GM18502 (cell line): ENCODE measurements around the gene SIL1.
"Not testable (repeated sequence)": the region's sequence is repeated elsewhere in the genome, so short reads cannot be mapped to it uniquely, and the experiment has no call there.

Experiments used
- ATAC-seq: cut with Tn5 transposase; IDR thresholded peaks from one replicate; pipeline ENCODE4 v1.9.1; 2021; ENCODE audit warnings: mild to moderate bottlenecking; ENCODE audit not compliant: unreplicated experiment, poor library complexity

The SIL1 gene

DNA sequence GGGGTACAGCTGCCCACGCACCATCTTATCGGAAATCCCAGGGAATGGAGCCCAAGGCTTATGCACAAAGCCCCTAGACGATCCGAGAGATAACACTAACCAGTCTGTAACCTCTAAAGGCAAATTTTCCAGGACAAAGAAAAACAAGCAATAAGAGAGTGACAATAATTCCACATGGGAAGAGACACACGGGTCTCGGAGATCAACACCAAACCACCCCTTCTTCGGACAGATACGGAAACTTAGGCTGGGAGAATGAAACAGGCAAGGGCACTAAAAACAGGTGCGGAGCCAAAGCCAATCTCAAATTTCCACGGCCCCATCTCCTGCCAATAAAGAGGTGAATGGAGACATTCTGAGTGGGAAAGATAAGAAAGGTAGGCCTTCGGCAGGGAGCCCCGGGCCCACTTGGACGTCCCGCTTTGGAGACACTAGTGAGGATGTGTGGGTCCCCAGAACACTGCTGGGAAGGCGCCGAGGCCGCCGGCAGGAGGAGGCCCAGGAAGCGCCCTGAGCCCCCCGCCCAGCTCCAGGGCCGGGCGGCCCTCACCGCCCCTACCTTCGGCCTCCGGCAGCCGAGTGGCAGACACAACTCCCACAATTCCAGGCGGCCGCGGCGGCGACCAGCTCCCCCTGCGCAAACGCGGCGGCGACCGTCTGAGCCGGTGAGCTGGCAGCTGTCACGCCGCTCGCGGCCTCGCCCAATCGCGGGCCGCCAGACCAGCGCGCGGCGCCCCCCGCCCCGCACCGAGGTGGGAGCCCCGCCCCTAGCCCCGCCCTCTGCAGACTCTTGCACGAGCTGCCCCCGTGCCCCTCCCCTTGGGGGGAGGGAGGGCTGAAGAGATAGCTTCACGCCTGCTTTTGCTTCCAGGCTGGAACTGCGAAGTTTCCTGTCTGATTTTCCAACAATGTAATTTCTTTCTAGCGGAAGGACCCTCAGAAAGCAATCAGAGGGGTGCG lies at the start of gene SIL1:
Gene SIL1 (minus strand): TSS at position 659 of the 960 bp plus-strand sequence. CDS start 70,525 bp downstream, outside the sequence.
- ATAC-seq, result peak; percentile 96

DNA sequence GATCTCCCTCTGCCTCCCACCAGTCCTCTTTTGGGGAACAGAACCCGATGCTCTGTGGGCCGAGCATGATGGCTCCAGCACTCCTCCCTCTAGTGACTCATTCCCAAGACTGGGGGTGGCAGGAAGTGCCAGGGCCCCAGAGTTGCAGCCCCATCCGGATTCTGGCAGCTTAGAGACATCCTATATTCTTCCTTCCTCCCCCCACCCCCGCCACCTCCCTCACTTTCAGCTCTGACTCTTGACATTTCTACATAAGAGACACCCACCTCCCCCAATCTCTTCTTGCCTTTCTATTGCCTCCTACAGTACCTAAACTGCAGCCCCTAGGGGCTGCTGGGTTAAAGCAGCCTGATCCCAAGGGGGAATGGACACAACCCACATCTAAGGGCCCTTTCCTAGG lies 48.2 kb upstream of the SIL1 start:
- ATAC-seq, result no peak

DNA sequence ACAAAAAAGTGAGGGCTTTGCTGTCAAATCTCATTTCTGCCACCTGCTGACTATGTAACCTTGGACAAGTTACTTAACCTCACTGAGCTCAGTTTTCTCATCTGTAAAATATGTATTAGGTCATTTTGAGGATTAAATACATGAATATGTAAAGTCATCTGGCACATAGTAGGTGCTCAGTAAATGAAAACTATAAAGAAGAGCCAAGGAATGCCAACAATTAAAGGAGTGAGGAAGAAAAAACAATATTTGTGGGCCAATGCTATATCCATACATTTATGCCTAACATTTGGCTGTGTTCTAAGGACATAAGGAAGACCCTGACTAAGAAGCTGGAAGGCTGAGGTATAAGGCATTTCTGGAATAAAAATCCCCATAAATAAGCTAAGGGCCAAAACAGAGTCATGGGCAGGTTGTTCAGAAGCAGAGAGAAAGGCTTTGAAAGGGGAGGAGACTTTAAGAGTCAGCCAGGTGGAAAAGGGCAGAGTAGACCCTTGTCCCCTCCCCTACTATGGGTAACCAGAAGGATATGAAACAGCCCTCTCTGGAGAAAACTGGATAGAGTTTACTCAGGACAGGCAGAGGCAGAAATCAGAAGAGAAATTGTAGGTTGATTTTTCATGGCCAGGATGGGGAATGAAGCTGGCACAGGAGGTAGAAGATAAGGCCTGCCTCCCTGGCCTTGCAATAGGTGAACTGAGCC lies 47.6 kb upstream of the SIL1 start:
- no peak for ATAC-seq

DNA sequence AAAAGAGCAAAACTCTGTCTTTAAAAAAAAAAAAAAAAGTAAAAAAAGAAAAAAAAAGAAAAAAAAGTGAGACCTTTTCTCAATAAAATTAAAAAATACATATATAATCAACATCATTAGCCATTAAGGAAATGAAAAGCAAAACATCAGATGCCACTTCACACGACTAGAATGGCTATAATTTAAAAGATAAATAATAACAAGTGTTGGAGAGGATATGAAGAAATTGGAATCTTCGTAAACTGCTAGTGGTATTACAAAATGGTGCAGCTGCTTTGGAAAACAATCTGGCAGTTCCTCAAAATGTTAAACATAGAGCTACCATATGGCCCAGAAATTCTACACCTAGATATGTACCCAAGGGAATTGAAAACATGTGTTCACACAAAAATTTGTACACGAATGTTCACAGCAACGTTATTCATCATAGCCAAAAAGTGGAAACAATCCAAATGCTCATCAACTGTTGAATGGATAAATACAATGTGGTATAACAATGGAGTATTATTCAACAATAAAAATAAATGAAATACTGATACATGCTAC lies 45.3 kb upstream of the SIL1 start:
- no peak for ATAC-seq

DNA sequence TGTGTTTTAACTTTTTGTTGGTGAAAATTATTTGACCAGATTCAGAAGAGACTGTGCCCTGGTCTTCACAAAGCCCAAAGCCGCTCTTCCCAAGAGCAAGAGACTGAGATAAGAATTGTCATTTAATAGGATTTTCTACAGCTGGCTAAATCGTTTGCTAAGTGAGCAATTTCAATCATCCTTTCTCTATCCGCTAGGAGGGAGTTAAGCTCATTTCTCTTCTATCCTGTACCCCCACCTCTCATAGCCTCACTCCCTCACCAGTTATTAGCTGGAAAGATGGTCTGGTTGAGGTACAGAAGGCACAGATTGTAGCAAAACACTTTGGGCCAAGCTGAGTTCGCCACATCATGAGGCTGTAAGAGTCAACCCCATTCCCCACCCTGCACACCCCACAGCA lies 43.0 kb upstream of the SIL1 start:
- no peak for ATAC-seq

DNA sequence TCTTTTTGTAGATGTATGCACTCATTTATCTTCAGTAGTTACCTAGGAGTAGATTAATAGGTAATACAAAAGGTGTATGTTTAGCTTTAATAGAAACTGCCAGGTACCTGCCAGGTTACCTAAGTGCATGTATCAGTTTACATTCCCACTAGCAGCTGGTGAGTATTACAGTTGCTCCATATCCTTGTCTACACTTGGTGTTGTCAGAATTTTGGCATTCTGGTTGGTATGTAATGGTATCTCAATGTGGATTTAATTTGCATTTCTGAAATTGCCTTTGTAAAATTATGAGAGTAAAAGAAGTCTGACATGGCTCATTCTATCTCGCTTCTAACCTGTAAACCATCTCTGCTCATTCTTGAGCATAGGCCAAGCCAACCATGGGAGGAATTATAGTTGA lies 38.3 kb upstream of the SIL1 start:
- no peak for ATAC-seq

DNA sequence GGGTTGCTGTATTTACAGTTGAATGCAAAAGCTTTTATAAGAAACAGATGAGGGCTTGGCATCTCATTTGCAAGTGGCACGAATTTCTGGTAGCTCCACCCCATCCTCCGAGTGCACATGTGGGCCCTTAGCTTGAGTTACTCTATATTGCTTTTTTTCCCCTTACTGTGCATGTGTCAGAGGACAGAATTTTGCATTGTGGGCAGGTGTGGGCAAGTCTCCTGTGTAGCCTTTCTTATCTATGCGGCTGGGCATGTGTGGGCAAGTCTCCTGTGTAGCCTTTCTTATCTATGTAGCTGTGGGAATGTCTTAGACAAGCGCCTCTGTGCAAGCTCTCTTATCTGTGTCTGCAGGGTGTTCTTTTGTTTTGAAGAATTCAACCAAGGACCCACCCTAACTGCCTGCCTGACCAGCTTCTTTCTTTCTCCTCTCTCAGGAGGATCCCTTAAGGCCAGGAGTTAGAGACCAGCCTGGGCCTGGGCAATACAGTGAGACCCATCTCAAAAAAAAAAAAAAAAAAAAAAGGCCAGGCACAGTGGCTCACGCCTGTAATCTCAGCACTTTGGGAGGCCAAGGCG lies 34.1 kb upstream of the SIL1 start:
- ATAC-seq, result no peak

DNA sequence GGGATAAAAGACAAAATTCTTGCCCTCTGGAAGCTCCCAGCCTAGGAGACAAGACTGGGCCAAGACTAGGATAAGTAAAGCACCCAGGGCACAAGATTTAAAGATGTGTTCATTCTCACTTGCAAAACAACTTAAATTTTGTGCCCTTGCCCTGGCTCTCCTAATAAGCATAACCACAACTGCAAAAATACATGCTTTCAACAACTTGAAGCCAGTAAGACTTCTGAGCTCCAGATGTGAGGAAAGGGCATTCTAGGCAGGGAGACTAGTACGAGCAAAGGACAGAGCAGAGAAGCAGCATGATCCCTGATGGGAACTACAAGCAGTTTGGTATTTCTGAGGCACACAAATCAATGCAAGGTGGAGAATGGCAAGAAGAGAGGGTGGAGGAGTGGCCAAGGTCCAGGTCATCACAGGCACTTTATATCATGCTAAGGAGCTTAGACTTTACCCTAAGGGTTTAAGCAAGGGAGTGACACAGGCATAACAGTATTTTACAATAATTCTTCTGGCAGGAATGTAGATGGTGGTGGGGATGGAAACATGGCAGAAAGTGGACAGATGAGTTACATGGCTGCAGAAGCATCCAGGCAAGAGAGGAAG lies 30.1 kb upstream of the SIL1 start:
- ATAC-seq, result no peak

DNA sequence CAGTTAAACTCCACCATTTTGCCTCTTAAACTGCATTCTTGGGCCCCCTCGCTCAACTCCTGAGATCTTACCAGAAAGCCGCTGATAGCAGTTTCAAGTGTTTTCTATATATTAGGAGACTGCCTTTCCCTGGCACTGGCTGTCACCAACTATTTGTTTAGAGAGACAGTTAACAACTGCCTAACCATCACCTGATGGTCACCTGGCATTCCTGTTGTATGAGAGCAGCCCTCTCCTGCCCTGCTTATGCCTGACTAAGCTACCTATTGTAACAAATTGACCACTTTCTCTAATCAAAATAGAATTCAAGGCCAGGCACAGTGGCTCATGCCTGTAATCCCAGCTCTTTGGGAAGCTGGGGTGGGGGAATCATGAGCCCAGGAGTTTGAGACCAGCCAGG lies 28.0 kb upstream of the SIL1 start:
- no peak for ATAC-seq

DNA sequence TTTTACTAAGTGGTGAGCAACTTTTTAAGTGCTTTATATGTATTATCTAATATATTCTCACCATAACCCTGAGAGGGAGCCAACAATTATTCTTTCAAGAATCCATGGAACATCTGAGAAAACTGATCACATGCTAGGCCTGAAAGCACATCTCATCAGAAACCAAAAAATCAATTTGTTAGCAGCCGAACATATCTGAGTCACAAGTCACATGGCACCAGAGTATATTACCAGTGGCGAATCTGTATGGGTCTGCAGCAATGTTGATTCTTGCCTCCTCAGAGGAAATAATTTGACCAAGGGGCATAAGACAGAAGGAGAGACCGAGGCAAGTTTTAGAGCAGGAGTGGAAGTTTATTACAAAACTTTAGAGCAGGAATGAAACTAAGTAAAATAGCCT lies 25.3 kb upstream of the SIL1 start:
- no peak for ATAC-seq

DNA sequence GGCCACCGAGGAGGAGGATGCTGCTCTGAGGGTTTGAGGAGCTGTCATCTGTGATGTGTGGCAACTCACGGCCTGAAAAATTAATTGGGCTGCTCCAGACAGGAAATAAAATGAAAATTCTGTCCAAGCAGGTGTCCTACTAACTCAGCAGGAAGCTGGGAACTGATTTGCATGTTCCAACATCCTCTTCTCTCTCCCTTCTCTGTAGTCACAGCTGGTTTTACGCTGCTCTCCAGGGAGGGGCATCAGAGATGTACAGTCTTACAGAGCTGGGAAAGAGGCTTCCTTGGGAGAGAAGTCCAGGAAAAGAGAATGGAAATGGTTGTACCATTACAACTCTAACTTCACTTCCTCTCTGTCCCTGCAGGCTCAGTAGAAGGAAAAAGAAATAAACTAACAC lies 24.2 kb upstream of the SIL1 start:
- no peak for ATAC-seq

DNA sequence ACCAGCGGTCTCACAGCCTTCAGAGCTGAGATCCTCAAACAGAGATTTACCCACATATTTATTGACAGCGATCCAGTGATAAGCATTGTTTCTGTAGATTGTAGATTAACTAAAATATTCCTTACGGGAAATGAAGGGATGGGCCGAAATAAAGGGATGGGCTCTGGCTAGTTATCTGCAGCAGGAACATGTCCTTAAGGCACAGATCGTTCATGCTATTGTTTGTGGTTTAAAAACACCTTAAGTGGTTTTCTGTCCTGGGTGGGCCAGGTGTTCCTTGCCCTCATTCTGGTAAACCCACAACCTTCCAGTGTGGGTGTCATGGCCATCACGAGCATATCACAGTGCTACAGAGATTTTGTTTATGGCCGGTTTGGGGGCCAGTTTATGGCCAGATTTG lies 19.9 kb upstream of the SIL1 start:
- not testable (repeated sequence) for ATAC-seq

DNA sequence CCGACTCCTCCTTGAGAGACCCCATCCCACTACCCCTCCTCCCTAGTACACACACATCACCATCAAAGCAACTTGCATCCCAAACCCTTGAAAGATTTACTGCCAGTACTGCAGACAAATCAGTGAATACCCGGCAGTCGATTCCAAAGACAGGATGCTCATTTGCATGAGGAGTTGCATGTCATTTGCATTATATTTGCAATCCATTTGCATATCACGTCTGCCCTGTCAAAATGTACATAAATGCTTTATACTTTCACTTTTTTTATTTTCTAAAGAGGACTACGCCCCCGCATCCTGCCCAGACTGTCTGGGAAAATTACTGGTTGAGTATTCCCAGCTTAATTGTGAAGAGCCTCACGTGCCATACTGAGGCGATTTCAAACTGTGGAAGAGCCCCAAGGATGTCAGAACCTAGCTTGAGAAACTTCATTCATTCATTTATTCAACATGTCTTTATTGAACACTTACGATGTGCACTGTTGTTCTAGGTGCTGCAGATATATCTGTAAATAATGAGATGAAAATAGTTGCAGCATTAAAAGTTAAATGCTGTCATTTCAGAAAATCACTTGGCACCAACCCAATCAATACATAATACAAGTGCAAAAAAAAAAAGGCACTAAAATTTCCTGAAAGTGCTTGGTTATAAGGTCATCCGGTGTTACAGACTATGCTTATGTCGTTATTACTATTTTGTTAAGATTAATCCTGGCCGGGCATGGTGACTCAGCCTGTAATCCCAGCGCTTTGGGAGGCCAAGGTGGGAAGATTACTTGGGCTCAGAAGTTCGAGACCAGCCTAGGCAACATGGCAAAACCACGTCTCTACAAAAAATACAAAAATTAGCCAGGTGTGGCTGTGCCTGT lies 17.2 kb upstream of the SIL1 start:
- ATAC-seq, result no peak

DNA sequence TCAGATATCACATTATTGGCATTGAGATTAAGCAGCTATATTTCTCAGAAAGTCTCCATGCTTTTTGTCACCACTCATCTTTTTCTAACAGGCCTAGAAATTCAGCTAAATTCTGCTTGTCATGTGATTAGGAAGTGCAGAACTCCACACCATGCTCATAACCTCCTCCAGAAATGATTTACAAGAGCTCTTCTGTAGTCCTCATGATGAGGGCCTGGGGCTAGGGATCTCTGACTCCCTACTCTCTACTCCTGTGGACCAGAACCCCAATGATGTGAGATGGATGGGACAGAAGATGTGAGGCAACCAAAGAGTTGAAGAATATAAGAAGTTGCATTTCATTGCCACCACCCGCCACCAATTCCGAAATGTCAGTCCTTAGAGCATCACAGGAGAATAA lies 16.5 kb upstream of the SIL1 start:
- ATAC-seq, result no peak

DNA sequence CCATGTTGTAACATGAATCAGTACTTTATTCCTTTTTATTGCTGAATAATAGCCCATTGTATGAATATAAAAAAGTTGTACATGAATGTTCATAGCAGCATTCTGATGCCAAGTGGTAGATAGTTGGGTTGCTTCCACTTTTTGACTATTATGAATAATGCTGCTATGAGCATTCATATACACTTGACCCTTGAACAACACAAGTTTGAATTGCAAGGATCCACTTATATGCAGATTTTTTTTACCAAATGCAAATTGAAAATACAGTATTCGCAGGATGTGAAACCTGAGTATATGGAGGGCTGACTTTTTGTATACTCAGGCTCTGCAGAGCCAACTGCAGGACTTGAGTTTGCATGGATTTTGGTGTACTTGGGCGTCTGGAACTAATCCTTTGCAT lies 14.7 kb upstream of the SIL1 start:
- no peak for ATAC-seq

DNA sequence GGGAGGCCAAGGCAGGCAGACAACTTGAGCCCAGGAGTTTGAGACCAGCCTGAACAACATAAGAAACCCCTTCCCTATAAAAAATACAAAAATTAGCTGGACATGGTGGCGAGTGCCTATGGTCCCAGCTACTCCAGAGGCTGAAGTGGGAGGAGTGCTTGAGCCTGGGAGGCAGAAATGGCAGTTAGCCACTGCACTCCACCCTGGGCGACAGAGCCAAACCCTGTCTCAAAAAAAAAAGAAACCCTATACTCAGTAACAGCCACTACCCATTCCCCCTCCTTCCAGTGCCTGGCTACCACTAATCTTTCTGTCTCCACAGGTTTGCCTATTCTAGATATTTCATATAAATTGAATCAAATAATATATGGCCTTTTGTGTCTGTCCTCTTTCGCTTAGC lies 14.3 kb upstream of the SIL1 start:
- ATAC-seq, result no peak

DNA sequence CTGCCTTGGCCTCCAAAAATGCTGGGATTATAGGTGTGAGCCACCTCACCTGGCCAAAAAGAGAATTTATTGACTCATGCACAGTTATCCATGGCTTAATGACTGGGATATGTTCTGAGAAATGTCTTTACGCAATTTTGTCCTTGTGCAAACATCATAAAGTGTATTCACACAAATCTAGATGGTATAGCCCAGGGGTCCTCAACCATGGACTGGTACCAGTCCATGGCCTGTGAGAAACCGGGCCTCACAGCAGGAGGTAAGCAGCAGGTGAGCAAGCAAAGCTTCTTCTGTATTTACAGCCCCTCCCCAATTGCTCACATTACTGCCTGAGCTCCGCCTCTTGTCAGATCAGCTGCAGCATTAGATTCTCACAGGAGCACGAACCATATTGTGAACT lies 12.4 kb upstream of the SIL1 start:
- ATAC-seq, result no peak

DNA sequence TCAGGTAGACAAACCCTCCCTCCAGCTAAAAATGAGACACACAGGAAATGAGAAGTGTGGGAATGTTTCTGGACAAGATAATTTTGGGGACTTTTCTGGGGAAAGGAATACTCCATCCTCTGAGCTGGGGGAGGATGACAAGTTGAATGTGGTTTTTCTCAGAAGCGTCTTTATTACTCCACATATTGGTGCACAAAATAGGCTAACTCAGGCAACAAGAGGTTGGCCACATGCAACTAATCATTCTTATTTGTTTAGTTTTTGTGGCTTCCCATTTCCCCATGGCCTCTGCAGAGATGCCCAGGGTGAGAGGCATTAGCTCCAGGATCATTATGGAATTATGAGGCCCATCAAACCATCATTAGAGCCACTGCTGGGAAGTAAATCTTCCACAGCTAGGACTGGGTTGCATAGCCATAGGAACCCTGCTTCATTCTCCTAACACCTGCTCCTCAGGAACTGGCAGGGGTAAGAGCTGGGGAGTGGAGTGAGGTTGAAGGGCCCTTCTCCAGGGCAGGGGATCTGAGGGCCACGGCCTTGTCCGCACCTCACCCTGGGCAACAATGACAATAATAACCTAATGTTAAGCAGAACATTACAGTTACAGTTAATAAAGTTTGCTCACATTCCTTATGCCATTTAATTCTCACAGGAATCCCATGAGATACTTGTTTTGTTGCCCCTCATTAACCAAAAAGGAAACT lies 9.3 kb upstream of the SIL1 start:
- no peak for ATAC-seq

DNA sequence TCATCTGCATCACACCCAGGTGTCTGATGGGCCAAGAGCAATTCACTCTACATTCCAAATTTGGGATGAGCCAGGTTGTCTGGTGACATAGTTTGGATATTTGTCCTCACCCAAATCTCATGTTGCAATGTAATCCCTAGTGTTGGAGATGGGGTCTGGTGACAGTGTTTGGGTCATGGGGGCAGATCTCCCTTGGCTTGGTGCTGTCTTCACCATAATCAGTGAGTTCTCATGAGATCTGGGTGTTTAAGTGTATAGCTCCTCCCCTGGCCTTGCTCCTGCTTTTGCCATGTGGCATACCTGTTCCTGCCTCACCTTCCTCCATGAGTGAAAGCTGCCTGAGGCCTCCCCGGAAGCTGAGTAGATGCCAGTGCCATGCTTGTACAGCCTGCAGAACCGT lies 7.4 kb upstream of the SIL1 start:
- no peak for ATAC-seq
